Measurements from ENCODE around the gene AATF. TPM values are rescaled to one million over a fixed set of nuclear protein-coding genes. Genes with fewer than 3 reads are reported as not detected.

Gene AATF
- total RNA-seq, 2 donors from 2014 or later = 28.8 to 41.3 TPM

DNA sequence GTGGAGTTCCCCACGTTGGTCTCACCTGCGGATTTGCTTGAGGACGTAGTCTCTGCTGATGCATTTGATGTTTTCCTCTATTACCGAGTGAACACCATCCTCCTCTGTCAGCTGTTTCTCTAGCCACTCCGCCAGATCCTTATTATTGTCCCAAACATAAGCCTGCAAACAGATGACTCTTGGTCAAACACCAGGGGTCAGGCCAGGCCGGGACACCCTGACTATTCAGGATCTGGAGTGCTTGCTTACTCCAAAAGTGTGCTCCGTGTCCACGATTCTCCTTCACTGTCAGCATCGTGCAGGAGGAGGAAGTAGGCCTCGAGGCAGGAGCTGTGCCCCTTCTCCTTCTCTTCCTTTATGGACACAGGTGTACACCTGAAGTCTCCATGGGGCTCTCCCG lies 140.2 kb downstream of the AATF start:
- Histone ChIP-seq H3K27ac (no peak overlapping the region), H3K4me3 (no peak overlapping the region), H3K4me1 (ENCODE audit: control insufficient read depth in 1 of 2, low read depth in 2 of 2) (no peaks in the 10 kb centered on the region), H3K9me3 (no peaks in the 10 kb centered on the region), H3K27me3 (replicated peaks; ENCODE audit: insufficient read depth) (no peaks in the 10 kb centered on the region), H3K36me3 (peaks cover 15% of the 10 kb centered on the region)
- TF ChIP-seq, protein P1, sequence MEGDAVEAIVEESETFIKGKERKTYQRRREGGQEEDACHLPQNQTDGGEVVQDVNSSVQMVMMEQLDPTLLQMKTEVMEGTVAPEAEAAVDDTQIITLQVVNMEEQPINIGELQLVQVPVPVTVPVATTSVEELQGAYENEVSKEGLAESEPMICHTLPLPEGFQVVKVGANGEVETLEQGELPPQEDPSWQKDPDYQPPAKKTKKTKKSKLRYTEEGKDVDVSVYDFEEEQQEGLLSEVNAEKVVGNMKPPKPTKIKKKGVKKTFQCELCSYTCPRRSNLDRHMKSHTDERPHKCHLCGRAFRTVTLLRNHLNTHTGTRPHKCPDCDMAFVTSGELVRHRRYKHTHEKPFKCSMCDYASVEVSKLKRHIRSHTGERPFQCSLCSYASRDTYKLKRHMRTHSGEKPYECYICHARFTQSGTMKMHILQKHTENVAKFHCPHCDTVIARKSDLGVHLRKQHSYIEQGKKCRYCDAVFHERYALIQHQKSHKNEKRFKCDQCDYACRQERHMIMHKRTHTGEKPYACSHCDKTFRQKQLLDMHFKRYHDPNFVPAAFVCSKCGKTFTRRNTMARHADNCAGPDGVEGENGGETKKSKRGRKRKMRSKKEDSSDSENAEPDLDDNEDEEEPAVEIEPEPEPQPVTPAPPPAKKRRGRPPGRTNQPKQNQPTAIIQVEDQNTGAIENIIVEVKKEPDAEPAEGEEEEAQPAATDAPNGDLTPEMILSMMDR (IDR thresholded peaks at IDR 0.05) = no peak
- DNase-seq (ENCODE audit: low spot score) = no peak
- no peak for ATAC-seq (ENCODE audit: insufficient number of reproducible peaks, low FRiP score, low read depth)

DNA sequence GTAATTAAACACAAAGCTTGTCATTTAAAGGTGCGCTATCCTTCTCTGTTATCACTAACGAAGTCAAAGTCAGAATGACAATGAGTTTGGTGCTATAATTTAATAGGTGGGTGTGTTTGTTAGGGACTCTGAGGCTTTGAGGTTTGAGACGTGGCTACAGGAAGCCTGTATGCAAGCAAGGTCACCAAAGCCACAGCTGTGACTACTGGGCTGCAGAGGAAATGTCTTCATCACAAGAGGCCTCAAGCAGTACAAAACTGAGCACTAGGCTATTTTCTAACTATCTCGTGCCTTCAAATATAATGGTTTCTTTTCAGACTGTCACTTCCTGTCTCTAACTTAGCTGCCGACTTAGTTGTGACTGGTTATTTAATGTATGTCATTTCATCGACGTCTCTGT lies 141.2 kb downstream of the AATF start:
- TF ChIP-seq, protein P1 (IDR thresholded peaks at IDR 0.05) = no peak
- no peaks in the 10 kb centered on the region for H3K27me3 ChIP-seq (replicated peaks; ENCODE audit: insufficient read depth)
- ATAC-seq (ENCODE audit: insufficient number of reproducible peaks, low FRiP score, low read depth) (no peak), DNase-seq (ENCODE audit: low spot score) (no peak)
- H3K4me3 ChIP-seq = no peak overlapping the region
- H3K9me3 ChIP-seq = no peaks in the 10 kb centered on the region
- no peak overlapping the region for H3K27ac ChIP-seq
- H3K36me3 ChIP-seq = peaks cover 15% of the 10 kb centered on the region
- no peaks in the 10 kb centered on the region for H3K4me1 ChIP-seq (ENCODE audit: control insufficient read depth in 1 of 2, low read depth in 2 of 2)

DNA sequence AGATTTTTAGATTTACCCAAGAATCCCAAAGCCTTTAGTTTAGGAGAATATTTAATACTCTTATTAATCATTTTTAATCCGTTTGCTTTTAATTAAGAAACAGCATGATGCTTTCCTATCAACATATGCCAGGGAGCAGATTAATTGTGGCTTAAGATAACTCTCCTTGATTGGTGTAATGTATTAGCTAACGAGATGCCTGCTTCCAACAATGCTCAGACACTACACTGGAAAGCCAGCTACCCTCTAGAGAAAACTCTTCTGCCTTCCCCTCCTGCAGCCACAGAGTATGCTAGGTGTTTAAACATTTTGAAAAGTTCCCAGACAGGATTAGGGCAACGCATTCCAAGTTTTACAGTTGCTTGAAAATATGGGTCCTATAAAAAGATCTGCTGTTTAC lies 142.2 kb downstream of the AATF start:
- TF ChIP-seq, protein P1 (IDR thresholded peaks at IDR 0.05) = no peak
- H3K4me1 ChIP-seq (ENCODE audit: control insufficient read depth in 1 of 2, low read depth in 2 of 2) = no peaks in the 10 kb centered on the region
- no peak overlapping the region for H3K27ac ChIP-seq
- ATAC-seq (ENCODE audit: insufficient number of reproducible peaks, low FRiP score, low read depth) = no peak
- no peaks in the 10 kb centered on the region for H3K9me3 ChIP-seq
- H3K4me3 ChIP-seq = no peak overlapping the region
- H3K36me3 ChIP-seq = peaks cover 18% of the 10 kb centered on the region
- H3K27me3 ChIP-seq (replicated peaks; ENCODE audit: insufficient read depth) = no peaks in the 10 kb centered on the region
- no peak for DNase-seq (ENCODE audit: low spot score)

- H3K4me3 ChIP-seq = no peak overlapping the region
- H3K27ac ChIP-seq = no peak overlapping the region
- TF ChIP-seq, protein P1 (IDR thresholded peaks at IDR 0.05) = no peak
- H3K27me3 ChIP-seq (replicated peaks; ENCODE audit: insufficient read depth) = no peaks in the 10 kb centered on the region
- H3K4me1 ChIP-seq (ENCODE audit: control insufficient read depth in 1 of 2, low read depth in 2 of 2) = no peaks in the 10 kb centered on the region
- ATAC-seq (ENCODE audit: insufficient number of reproducible peaks, low FRiP score, low read depth) (no peak), DNase-seq (ENCODE audit: low spot score) (no peak)
- H3K9me3 ChIP-seq = no peaks in the 10 kb centered on the region
- peaks cover 24% of the 10 kb centered on the region for H3K36me3 ChIP-seq
These were observed 143.3 kb downstream of the AATF start for GRCh38 chr17:37092071-37092470.

DNA sequence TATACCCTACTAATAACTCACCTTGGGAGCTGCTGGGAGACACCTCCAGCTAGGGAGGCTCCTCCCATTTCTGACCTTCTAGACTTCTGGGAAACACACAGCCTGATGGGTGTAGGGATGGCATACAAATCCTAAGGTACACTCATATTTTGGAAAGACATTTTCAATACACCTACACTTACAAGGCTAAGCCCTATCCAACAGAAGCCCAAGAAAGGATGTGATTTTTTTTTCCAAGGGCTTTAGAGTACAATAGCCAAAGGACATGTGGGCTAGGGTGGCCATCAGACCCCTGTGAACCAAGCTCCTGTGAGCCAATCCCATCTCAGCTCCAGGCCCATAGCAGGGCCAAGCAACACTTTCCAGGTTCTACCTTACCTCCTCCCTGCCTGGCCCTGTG lies 143.9 kb downstream of the AATF start:
- DNase-seq (ENCODE audit: low spot score) (no peak), ATAC-seq (ENCODE audit: insufficient number of reproducible peaks, low FRiP score, low read depth) (no peak)
- Histone ChIP-seq H3K9me3 (no peaks in the 10 kb centered on the region), H3K4me3 (no peak overlapping the region), H3K27ac (no peak overlapping the region), H3K4me1 (ENCODE audit: control insufficient read depth in 1 of 2, low read depth in 2 of 2) (no peaks in the 10 kb centered on the region), H3K36me3 (peaks cover 21% of the 10 kb centered on the region), H3K27me3 (replicated peaks; ENCODE audit: insufficient read depth) (no peaks in the 10 kb centered on the region)
- TF ChIP-seq, protein P1 (IDR thresholded peaks at IDR 0.05) = no peak

Data from thoracic aorta (tissue), 2 donors.